ENCODE measurements around the gene MACROH2A1.

- TF ChIP-seq CTCF (IDR thresholded peaks at IDR 0.05) (no peak), POLR2A (IDR thresholded peaks at IDR 0.05; ENCODE audit: low read length) (no peak), MAFK (IDR thresholded peaks at IDR 0.05; ENCODE audit: partially characterized antibody) (no peak), RFX5 (IDR thresholded peaks at IDR 0.05) (no peak), MYC (IDR thresholded peaks at IDR 0.05; ENCODE audit: borderline replicate concordance, low read length) (no peak), PHF8 (IDR thresholded peaks at IDR 0.05; ENCODE audit: borderline replicate concordance, low read depth) (no peak), JUNB (IDR thresholded peaks at IDR 0.05) (no peak), ELK1 (IDR thresholded peaks at IDR 0.05; ENCODE audit: low read depth, low read length) (no peak), MAZ (IDR thresholded peaks at IDR 0.05; ENCODE audit: borderline replicate concordance, low read depth, low read length) (no peak), HDAC2 (IDR thresholded peaks at IDR 0.05) (no peak), BCL3 (IDR thresholded peaks at IDR 0.05) (no peak), FOSL2 (IDR thresholded peaks at IDR 0.05) (no peak), FOSL2 (CRISPR knock-in tag; IDR thresholded peaks at IDR 0.05) (no peak), SMC3 (IDR thresholded peaks at IDR 0.05) (no peak), ZFP36 (IDR thresholded peaks at IDR 0.05; ENCODE audit: borderline replicate concordance, partially characterized antibody) (no peak)
Measured at GRCh38 chr5:135313946-135314345, 85.1 kb downstream of the MACROH2A1 start.
